HepG2 (cell line): Measurements from ENCODE around the gene CTPS2. TPM values are rescaled to one million over a fixed set of nuclear protein-coding genes. Genes with fewer than 3 reads are reported as not detected.

Experiments
- ATAC-seq: fragments of 200-7000 bp; cut with Tn5 transposase; 3 replicates; pipeline ENCODE4 v1.9.1; 2020; ENCODE audit warnings: mild to moderate bottlenecking, moderate library complexity
- BruUV-seq: library from RNA; stranded (reverse); fragments of 400-500 nt; replicated peaks from 2 replicates; lab custom pipeline; 2021; lab: Mats Ljungman, UMichigan
- CTCF ChIA-PET: fragments of 300-600 bp; formaldehyde crosslinking; extraction: SDS; loops from one replicate; lab custom pipeline; 2021; ENCODE audit warnings: low total read pairs, inconsistent platforms, low intra/inter-chr PET ratio; lab: Yijun Ruan, JAX
- POLR2A ChIA-PET: fragments of 350-600 bp; sonication (Branson Sonifier 250); formaldehyde crosslinking; loops from one replicate; lab custom pipeline; 2020; ENCODE audit warnings: antibody characterized with exemption, inconsistent platforms; lab: Yijun Ruan, JAX
- DNase-seq: peaks from one replicate; pipeline ENCODE4 v3.0.0-alpha.2; 2015; ENCODE audit warnings: low spot score
- FAIRE-seq: peaks from 3 replicates; lab custom pipeline; 2011; peaks lifted over from hg19 to GRCh38; lab: Jason Lieb, UNC
- H2AFZ ChIP-seq: one replicate; pipeline ENCODE4 v1.6.1; 2011; ENCODE audit warnings: low read length, inconsistent platforms
- H3K27ac ChIP-seq: fragments of 300-600 bp; 3 replicates; pipeline ENCODE4 v1.8.0; 2011; ENCODE audit warnings: mixed run types, mild to moderate bottlenecking, mixed read lengths, low read length, inconsistent platforms; ENCODE audit not compliant: insufficient read depth; ENCODE audit errors: extremely low read length
- H3K27me3 ChIP-seq, 2 experiments: fragments of 200-600 bp in 1 of 2; 2 replicates in 1 of 2; 3 replicates in 1 of 2; pipeline versions ENCODE4 v1.6.0 to v1.8.0; 2011; ENCODE audit warnings: low read length in 2 of 2, mild to moderate bottlenecking in 2 of 2, moderate library complexity in 2 of 2, inconsistent platforms in 1 of 2; ENCODE audit not compliant: insufficient read depth in 2 of 2, control insufficient read depth in 1 of 2
- H3K36me3 ChIP-seq, 2 experiments: fragments of 200-600 bp in 1 of 2; replicated peaks in 1 of 2; 2 replicates in 1 of 2; 3 replicates in 1 of 2; pipeline versions ENCODE4 v1.5.1 to v1.8.0; 2011; ENCODE audit warnings: low read length in 2 of 2, inconsistent platforms in 1 of 2; ENCODE audit not compliant: insufficient read depth in 2 of 2, control insufficient read depth in 1 of 2
- H3K4me1 ChIP-seq: 2 replicates; pipeline ENCODE4 v1.5.1; 2012; ENCODE audit warnings: low read length, inconsistent platforms; ENCODE audit not compliant: insufficient read depth
- H3K4me2 ChIP-seq: 2 replicates; pipeline ENCODE4 v1.6.0; 2011; ENCODE audit warnings: low read depth, low read length, inconsistent platforms
- H3K4me3 ChIP-seq, 3 experiments: fragments of 200-600 bp in 1 of 3; sonication (generic), shearing (Covaris generic) in 1 of 3; replicated peaks in 1 of 3; 2 replicates each; pipeline ENCODE4 v1.5.1; 2011 to 2016; ENCODE audit warnings: low read length in 3 of 3, inconsistent platforms in 2 of 3, low read depth in 2 of 3, mild to moderate bottlenecking in 2 of 3, control low read depth in 1 of 3, mixed read lengths in 1 of 3; ENCODE audit not compliant: insufficient read depth in 1 of 3
- H3K79me2 ChIP-seq: one replicate; pipeline ENCODE4 v1.6.1; 2011; ENCODE audit warnings: low read length, inconsistent platforms; ENCODE audit not compliant: insufficient read depth
- H3K9ac ChIP-seq: 2 replicates; pipeline ENCODE4 v1.6.0; 2011; ENCODE audit warnings: mild to moderate bottlenecking, low read depth, low read length, inconsistent platforms; ENCODE audit not compliant: insufficient read depth
- H3K9me3 ChIP-seq: 2 replicates; pipeline ENCODE4 v1.5.1; 2012; ENCODE audit warnings: mild to moderate bottlenecking, low read length
- H4K20me1 ChIP-seq: 2 replicates; pipeline ENCODE4 v1.6.0; 2011; ENCODE audit warnings: inconsistent platforms, mild to moderate bottlenecking, low read length, moderate library complexity; ENCODE audit not compliant: insufficient read depth
- ARNTL ChIP-seq: sonication (generic); formaldehyde crosslinking; IDR thresholded peaks from 2 replicates; pipeline ENCODE4 v1.4.0; 2020; ENCODE audit warnings: mild to moderate bottlenecking, missing genetic modification reagents
- FLYWCH1 ChIP-seq: sonication (generic); formaldehyde crosslinking; IDR thresholded peaks from 2 replicates; pipeline ENCODE4 v1.8.1; 2023; ENCODE audit warnings: mild to moderate bottlenecking, missing genetic modification reagents
- SMYD3 ChIP-seq: sonication (generic); formaldehyde crosslinking; IDR thresholded peaks from 2 replicates; pipeline ENCODE4 v1.8.1; 2023; ENCODE audit warnings: mild to moderate bottlenecking, missing genetic modification reagents
- TBX3 ChIP-seq: fragments of 450-650 bp; IDR thresholded peaks from 2 replicates; pipeline ENCODE4 v1.6.1; 2017; ENCODE audit warnings: antibody characterized with exemption, mild to moderate bottlenecking, inconsistent platforms, borderline replicate concordance
- ZSCAN30 ChIP-seq: sonication (generic); formaldehyde crosslinking; IDR thresholded peaks from 2 replicates; pipeline ENCODE4 v1.5.0; 2020; ENCODE audit warnings: mild to moderate bottlenecking, missing genetic modification reagents
- WGBS: methylation state at CpG from one replicate; pipeline ENCODE4 v1.1.6; 2017; ENCODE audit warnings: low lambda C conversion rate; 5-methylcytosine and 5-hydroxymethylcytosine counted together
- in situ Hi-C: cut with HindIII; loops from 2 replicates; pipeline ENCODE4 v1.10.0; 2017; ENCODE audit warnings: low pct_unique_long_range_greater_than_20kb; ENCODE audit not compliant: extremely low pct_ligation_motif_present
- intact Hi-C: fragments of 100-400 bp; cut with micrococcal nuclease; formaldehyde crosslinking; loops from one replicate; pipeline ENCODE4 v1.10.0; 2022; ENCODE audit not compliant: unreplicated experiment
- polyA plus RNA-seq, 8 experiments: library from polyadenylated mRNA; depleted of rRNA in 3 of 8; stranded (reverse) in 7 of 8; unstranded in 1 of 8; fragments of >200 nt; fragmentation: Illumina TruSeq in 4 of 8; extraction: Trizol in 4 of 8; gene quantifications; 2 replicates each; pipeline versions ENCODE4 v1.2.1 to v1.2.3, GENCODE V29; 2011 to 2016; ENCODE audit warnings: low read depth in 4 of 8, missing spikeins in 1 of 8, mixed read lengths in 1 of 8; ENCODE audit not compliant: insufficient read depth in 1 of 8
- total RNA-seq, 5 experiments: library from RNA; depleted of rRNA; stranded (reverse); fragments of >200 nt; fragmentation: Illumina TruSeq; extraction: Trizol; gene quantifications; 2 replicates each; pipeline ENCODE4 v1.2.3, GENCODE V29; 2016; ENCODE audit warnings: low read depth in 1 of 5
- TF ChIP-seq, protein P1 (sequence below): sonication (generic); formaldehyde crosslinking; IDR thresholded peaks from 2 replicates; pipeline ENCODE4 v1.4.0; 2020; ENCODE audit warnings: missing genetic modification reagents, borderline replicate concordance
- TF ChIP-seq, protein P2 (sequence below): IDR thresholded peaks from 2 replicates; pipeline ENCODE4 v1.6.1; 2016; ENCODE audit warnings: missing compliant biosample characterization, missing genetic modification reagents, borderline replicate concordance
- TF ChIP-seq, protein P3 (sequence below): sonication (generic); formaldehyde crosslinking; IDR thresholded peaks from 2 replicates; pipeline ENCODE4 v1.8.0; 2022; ENCODE audit warnings: missing genetic modification reagents, mild to moderate bottlenecking, moderate library complexity, borderline replicate concordance

Gene CTPS2
- total and polyA plus RNA-seq, 2 of the 13 experiments (the other 11 are each of a cell fraction or from before 2014, with no cell fraction given), result 10.3 to 26.1 TPM

DNA sequence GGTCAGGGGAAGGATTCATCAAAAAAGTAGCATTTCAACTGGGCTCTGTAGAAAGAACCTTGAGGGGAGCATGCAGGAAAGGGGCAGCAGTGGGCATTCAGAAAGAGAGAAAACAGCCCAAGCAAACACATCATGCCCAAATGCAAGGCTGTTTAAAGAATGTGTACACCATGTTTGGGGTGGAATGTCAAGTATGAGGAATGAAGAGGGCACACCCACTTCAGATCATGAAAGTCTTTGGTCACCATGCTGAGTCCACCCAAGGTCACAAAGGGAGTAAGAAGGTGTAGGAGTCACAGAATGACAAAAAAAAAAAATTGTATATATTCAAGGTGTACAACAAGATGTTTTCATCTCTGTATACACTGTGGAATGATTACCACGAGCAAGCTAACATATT is 53.1 kb downstream of the CTPS2 start (continued):
- TF ChIP-seq, protein P1, sequence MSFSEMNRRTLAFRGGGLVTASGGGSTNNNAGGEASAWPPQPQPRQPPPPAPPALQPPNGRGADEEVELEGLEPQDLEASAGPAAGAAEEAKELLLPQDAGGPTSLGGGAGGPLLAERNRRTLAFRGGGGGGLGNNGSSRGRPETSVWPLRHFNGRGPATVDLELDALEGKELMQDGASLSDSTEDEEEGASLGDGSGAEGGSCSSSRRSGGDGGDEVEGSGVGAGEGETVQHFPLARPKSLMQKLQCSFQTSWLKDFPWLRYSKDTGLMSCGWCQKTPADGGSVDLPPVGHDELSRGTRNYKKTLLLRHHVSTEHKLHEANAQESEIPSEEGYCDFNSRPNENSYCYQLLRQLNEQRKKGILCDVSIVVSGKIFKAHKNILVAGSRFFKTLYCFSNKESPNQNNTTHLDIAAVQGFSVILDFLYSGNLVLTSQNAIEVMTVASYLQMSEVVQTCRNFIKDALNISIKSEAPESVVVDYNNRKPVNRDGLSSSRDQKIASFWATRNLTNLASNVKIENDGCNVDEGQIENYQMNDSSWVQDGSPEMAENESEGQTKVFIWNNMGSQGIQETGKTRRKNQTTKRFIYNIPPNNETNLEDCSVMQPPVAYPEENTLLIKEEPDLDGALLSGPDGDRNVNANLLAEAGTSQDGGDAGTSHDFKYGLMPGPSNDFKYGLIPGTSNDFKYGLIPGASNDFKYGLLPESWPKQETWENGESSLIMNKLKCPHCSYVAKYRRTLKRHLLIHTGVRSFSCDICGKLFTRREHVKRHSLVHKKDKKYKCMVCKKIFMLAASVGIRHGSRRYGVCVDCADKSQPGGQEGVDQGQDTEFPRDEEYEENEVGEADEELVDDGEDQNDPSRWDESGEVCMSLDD (CRISPR knock-in tag), result no peak
- TF ChIP-seq, protein P2, sequence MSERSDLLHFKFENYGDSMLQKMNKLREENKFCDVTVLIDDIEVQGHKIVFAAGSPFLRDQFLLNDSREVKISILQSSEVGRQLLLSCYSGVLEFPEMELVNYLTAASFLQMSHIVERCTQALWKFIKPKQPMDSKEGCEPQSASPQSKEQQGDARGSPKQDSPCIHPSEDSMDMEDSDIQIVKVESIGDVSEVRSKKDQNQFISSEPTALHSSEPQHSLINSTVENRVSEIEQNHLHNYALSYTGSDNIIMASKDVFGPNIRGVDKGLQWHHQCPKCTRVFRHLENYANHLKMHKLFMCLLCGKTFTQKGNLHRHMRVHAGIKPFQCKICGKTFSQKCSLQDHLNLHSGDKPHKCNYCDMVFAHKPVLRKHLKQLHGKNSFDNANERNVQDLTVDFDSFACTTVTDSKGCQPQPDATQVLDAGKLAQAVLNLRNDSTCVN (CRISPR knock-in tag), result no peak
- TF ChIP-seq ARNTL (CRISPR knock-in tag) (no peak), ZSCAN30 (no peak), SMYD3 (CRISPR knock-in tag) (no peak), FLYWCH1 (CRISPR knock-in tag) (no peak), TBX3 (no peak)

DNA sequence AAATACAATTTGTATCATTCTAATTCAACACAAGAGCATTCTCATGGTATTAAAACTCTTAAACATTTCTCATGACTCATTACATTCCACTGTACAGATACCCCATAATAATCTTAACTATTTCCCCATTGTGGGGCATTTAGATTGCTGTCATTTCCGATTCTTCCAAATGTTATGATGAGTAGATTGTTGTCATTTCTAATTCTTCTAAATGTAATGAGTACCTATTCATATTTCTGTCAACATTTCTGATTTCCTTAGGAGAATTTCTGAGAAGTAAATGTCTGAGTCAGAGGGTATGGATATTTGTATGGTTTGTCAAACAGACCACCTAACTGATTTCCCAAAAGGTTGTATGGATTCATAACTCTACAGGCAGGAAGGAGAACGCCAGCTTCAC is 54.2 kb downstream of the CTPS2 start:
- Histone ChIP-seq H2AFZ (no peak overlapping the region), H3K27me3 (no peaks in the 10 kb centered on the region), H3K4me2 (no peak overlapping the region), H3K9ac (no peak overlapping the region), H3K4me3 (no peak overlapping the region), H3K79me2 (no peaks in the 10 kb centered on the region), H3K27ac (no peak overlapping the region)
- CTCF ChIA-PET, result no interaction called here
- no peak for ATAC-seq
- FAIRE-seq, result no peak
- TF ChIP-seq, protein P3, sequence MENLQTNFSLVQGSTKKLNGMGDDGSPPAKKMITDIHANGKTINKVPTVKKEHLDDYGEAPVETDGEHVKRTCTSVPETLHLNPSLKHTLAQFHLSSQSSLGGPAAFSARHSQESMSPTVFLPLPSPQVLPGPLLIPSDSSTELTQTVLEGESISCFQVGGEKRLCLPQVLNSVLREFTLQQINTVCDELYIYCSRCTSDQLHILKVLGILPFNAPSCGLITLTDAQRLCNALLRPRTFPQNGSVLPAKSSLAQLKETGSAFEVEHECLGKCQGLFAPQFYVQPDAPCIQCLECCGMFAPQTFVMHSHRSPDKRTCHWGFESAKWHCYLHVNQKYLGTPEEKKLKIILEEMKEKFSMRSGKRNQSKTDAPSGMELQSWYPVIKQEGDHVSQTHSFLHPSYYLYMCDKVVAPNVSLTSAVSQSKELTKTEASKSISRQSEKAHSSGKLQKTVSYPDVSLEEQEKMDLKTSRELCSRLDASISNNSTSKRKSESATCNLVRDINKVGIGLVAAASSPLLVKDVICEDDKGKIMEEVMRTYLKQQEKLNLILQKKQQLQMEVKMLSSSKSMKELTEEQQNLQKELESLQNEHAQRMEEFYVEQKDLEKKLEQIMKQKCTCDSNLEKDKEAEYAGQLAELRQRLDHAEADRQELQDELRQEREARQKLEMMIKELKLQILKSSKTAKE (CRISPR knock-in tag), result no peak
- TF ChIP-seq, all 625 proteins: peak for 0
- no peaks in the 10 kb centered on the region for H4K20me1 ChIP-seq
- in situ Hi-C loops, result loop anchor here (25.0 kb wide), 1 partner anchor 196 kb away; no protein-coding TSS in a partner anchor
- no peaks in the 10 kb centered on the region for H3K9me3 ChIP-seq
- no peak for DNase-seq
- no TSS peak for BruUV-seq
- intact Hi-C loops, result no loop called here
- H3K36me3 ChIP-seq, result peaks cover 0 to 1% of the 10 kb centered on the region in 2 experiments; a peak in 1 of 5 replicates
- H3K4me1 ChIP-seq, result no peaks in the 10 kb centered on the region
- POLR2A ChIA-PET, result no interaction called here
- 96% methylated on average over 2 of the region's 2 CpGs for WGBS
